ENCODE results near the gene ASTN1. TPM values are rescaled to one million over a fixed set of nuclear protein-coding genes. Genes with fewer than 3 reads are reported as not detected.

The ASTN1 gene
- total RNA-seq, 1 donor from 2014 or later = 0.22 TPM

DNA sequence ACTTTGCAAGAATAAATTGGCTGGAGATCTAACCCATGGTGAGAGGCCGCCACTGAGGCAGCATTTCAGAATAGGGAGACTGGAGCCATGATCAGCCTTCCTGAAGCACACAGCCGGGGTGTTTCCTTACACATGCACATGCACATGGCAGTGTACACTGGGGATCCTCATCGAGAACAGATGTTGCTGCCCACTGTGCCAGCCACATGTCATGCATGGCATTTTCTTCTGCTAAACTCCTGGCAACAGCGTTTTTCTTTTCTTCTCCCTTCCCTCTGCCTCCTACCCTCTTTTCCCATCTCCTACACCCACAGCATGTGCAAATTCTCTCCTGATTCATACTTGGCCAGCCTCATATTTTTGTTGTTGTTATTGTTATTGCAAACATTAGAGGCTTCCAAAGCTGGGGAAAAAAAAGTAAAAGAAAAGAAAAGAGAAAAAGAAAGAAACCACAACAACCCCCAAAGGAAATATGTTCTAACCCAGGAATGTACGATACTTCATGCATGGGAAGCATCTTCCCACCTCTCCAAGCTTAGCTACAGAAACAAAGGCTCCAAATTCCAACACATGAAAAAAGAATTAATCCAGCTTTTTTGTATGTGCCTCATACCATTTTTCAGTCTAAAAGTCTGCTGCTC, 344.0 kb downstream of the ASTN1 start:
- DNase-seq (no peak), ATAC-seq (no peak)
- intact Hi-C loops (cut with micrococcal nuclease) = no loop called here

DNA sequence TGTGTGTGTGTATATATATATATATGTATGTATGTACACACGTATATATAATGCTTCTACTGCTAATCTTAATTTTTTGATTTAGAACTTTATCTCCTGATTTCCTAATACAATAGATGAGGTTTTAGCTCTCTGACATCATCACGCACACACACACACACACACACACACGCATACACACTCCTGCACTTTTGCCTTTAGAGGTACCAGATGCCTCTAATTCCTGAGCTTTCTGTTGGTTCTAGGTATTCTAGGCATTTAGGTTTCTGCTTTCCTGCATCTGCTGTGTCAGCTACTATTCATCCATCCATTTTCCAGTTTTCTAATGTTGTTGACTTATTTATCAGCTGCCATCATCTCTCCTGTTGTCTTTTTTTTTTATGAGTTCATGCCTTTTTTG, 348.3 kb downstream of the ASTN1 start:
- no peak for ATAC-seq
- intact Hi-C loops (cut with micrococcal nuclease) = no loop called here

DNA sequence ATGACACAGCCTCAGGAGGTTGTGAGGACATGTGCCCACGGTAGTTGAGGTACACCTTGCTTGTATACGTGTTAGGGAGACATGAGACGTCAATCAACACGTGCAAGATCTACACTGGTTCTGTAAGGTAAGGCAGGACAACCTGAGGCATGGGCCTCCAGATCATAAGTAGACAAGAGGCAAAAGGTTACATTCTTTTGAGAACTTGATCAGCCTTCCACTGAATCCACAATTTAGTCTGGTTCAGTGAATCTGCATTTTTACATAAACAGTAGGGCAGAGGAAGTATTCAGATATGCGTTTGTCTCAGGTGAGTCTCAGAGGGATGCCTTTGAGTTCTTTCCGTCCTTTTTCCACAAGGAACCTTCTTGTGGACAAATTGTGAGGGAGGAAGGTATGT, 348.9 kb downstream of the ASTN1 start:
- intact Hi-C loops (cut with micrococcal nuclease) = no loop called here
- ATAC-seq (no peak), DNase-seq (no peak)

More for the DNA sequence above, 348.3 kb downstream of the ASTN1 start:
- no peak for DNase-seq

DNA sequence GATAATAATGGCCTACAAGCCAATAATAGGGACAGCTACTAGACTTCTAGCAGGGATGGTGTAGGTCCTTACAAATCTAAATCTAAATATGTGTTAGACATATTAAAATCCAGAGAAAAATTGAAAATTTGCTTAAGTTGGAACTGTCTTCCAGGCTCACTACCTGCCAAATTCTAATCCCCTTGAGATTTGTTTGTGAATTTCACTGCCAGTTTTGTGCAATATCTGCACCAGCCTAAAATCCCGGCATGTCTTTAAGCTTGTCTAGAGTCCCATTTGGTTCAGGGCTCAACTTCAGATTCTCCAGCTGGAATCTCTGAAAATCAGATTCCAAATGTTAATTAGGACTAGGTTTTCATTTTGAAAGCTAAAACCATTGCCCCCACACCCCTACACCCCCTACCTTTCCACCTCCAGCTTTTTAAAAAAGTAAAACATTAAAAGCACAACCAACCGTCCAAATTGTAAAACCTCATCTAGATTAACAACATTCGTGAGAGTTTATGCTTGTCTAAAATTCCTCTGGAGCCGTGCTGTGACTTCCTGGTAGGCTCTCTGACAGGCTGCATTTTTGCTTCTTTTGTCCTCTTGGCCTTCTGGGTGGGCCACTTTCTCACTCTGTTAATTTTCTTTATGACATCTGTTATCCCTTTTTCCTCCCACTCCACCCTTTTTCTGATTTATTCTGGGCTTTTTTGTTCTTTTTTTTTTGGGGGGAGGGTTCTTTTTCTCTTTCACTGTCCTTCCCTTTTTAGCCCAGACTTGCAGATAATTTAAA, 352.8 kb downstream of the ASTN1 start:
- intact Hi-C loops (cut with micrococcal nuclease) = no loop called here
- ATAC-seq (no peak), DNase-seq (no peak)

DNA sequence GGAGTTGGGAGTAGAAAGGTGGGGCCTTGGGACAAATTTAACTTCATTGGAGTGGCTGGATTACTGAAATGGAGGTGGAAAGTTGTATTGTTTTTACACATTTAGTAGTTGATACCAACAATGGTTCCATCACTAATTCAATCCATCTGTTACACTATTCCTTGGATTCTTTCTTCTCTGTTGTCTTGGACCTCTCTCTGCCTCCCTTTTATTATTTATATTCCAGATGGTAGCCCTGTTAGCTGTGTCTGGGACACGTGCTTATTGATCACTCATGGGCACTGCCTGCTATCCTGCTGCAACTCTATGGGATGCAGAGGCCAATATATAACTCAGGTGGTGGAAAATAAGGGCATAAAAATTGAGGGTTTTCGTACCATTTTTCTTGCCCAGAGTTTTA, 355.2 kb downstream of the ASTN1 start:
- intact Hi-C loops (cut with micrococcal nuclease) = no loop called here
- DNase-seq (no peak), ATAC-seq (no peak)

Small RNAs within 50 kb of the gene (microRNA-seq; reads per million reads assigned to microRNA genes)
- gene MIR488 (ENCODE audit: borderline number of aligned reads) = not detected

Other genes starting within 250 kb of the ASTN1 start
- gene BRINP2, start 6.2 kb upstream of the ASTN1 start, total RNA-seq = 0.55 TPM